AG04450 (cell line): Measurements from ENCODE around the gene SLC16A3. TPM values are rescaled to one million over a fixed set of nuclear protein-coding genes. Genes with fewer than 3 reads are reported as not detected.
A peak's percentile ranks its signal among the peaks of the same experiment; 100 is the strongest.

Source experiments
- CTCF ChIA-PET: fragments of 300-600, 350-600 bp; formaldehyde crosslinking; extraction: SDS; loops from one replicate; lab custom pipeline; 2022; ENCODE audit warnings: antibody characterized with exemption, inconsistent platforms; lab: Charles Lee
- POLR2A ChIA-PET: fragments of 350-600 bp; formaldehyde crosslinking; extraction: SDS; loops from one replicate; lab custom pipeline; 2021; ENCODE audit warnings: antibody characterized with exemption, inconsistent platforms; lab: Yijun Ruan, JAX
- DNase-seq: peaks from one replicate; pipeline ENCODE4 v3.0.0-alpha.2; 2011; ENCODE audit warnings: low read depth, low spot score
- H3K27ac ChIP-seq: one replicate; pipeline ENCODE4 v1.5.1; 2012; ENCODE audit warnings: low read depth, low read length, control low read depth
- H3K27me3 ChIP-seq: one replicate; pipeline ENCODE4 v1.6.0; 2012; ENCODE audit warnings: low read length; ENCODE audit not compliant: control insufficient read depth, insufficient read depth
- H3K4me3 ChIP-seq: 2 replicates; pipeline ENCODE4 v1.5.1; 2011; ENCODE audit warnings: mild to moderate bottlenecking, low read depth, low read length, control low read depth
- H3K9me3 ChIP-seq: 2 replicates; pipeline ENCODE4 v1.5.1; 2012; ENCODE audit warnings: low read length; ENCODE audit not compliant: control insufficient read depth, insufficient read depth
- CTCF ChIP-seq: IDR thresholded peaks from 2 replicates; pipeline ENCODE4 v1.5.1; 2011; ENCODE audit warnings: low read depth, low read length, control low read depth, inconsistent platforms
- polyA plus RNA-seq: library from polyadenylated mRNA; depleted of rRNA; stranded (reverse); fragments of >200 nt; gene quantifications from 2 replicates; pipeline ENCODE4 v1.2.3, GENCODE V29; 2011

SLC16A3 gene
- polyA plus RNA-seq, 1 experiment, result 61.7 TPM

GRCh38 chr17:82230609-82231311 lies 1.9 kb downstream of the SLC16A3 start:
- H3K4me3 ChIP-seq, result peak overlapping the region; percentile 76
- ChIA-PET CTCF (interaction anchor here (0.6 kb wide), 1 partner anchor 12 kb away, joined by 3 read pairs; no protein-coding TSS in a partner anchor), POLR2A (interaction anchor here (0.6 to 1.0 kb wide), 4 partner anchors 12 to 309 kb away, joined by 3 to 4 read pairs (median 3); no protein-coding TSS in a partner anchor)
- no peaks in the 10 kb centered on the region for H3K27me3 ChIP-seq
- H3K9me3 ChIP-seq, result no peaks in the 10 kb centered on the region; the same call in 1 of the 2 replicates
- peak; percentile 42 for TF ChIP-seq CTCF
- peak overlapping the region; percentile 39 for H3K27ac ChIP-seq
- no peak for DNase-seq

- ChIA-PET CTCF (no interaction called here), POLR2A (interaction anchor here (0.6 to 1.0 kb wide), 3 partner anchors 12 to 132 kb away, joined by 3 read pairs; no protein-coding TSS in a partner anchor)
- Histone ChIP-seq H3K9me3 (no peaks in the 10 kb centered on the region; the same call in 1 of the 2 replicates), H3K27ac (peak overlapping the region; percentile 39), H3K27me3 (no peaks in the 10 kb centered on the region), H3K4me3 (peak overlapping the region; percentile 76)
- TF ChIP-seq CTCF, result no peak
- DNase-seq, result no peak
Measured at GRCh38 chr17:82231312-82231561, 2.4 kb downstream of the SLC16A3 start.

GRCh38 chr17:82231562-82232321 lies 2.9 kb downstream of the SLC16A3 start:
- no peaks in the 10 kb centered on the region for H3K27me3 ChIP-seq
- ChIA-PET CTCF (no interaction called here), POLR2A (interaction anchor here (0.6 to 1.0 kb wide), 5 partner anchors 9 to 133 kb away, joined by 3 to 4 read pairs (median 3); no protein-coding TSS in a partner anchor)
- peak overlapping the region; percentile 76 for H3K4me3 ChIP-seq
- H3K27ac ChIP-seq, result peak overlapping the region; percentile 39
- TF ChIP-seq CTCF, result no peak
- H3K9me3 ChIP-seq, result no peaks in the 10 kb centered on the region; the same call in 1 of the 2 replicates
- DNase-seq, result no peak

- no peak for DNase-seq
- Histone ChIP-seq H3K4me3 (peak overlapping the region; percentile 76), H3K9me3 (no peaks in the 10 kb centered on the region; the same call in 1 of the 2 replicates), H3K27me3 (no peaks in the 10 kb centered on the region), H3K27ac (no peak overlapping the region)
- ChIA-PET CTCF (no interaction called here), POLR2A (interaction anchor here (1.0 kb wide), 1 partner anchor 51 kb away, joined by 4 read pairs; no protein-coding TSS in a partner anchor)
- no peak for TF ChIP-seq CTCF
Measured at GRCh38 chr17:82232322-82232820, 3.5 kb downstream of the SLC16A3 start.
